ENCODE results near the gene ANO10.

GRCh38 chr3:43334976-43335375, 286.8 kb downstream of the ANO10 start:
- TF ChIP-seq CTCF (conservative IDR thresholded peaks at IDR 0.05; ENCODE audit: low read depth, low read length): no peak
- no peak for TF ChIP-seq EZH2 (IDR thresholded peaks at IDR 0.05; ENCODE audit: low read length, unreplicated experiment)
